HepG2 (cell line): ENCODE data around the gene AFDN. TPM values are rescaled to one million over a fixed set of nuclear protein-coding genes. Genes with fewer than 3 reads are reported as not detected.

ENCODE experiments used
- FOXA1 ChIP-seq, 2 experiments: fragments of 450-650 bp in 1 of 2; sonication (generic) in 1 of 2; formaldehyde crosslinking in 1 of 2; IDR thresholded peaks; 2 replicates each; pipeline versions ENCODE4 v1.4.0 to v1.6.1; 2016 to 2020; ENCODE audit warnings: missing genetic modification reagents in 1 of 2
- GZF1 ChIP-seq: sonication (generic); formaldehyde crosslinking; IDR thresholded peaks from 2 replicates; pipeline ENCODE4 v1.5.1; 2020; ENCODE audit warnings: mild to moderate bottlenecking, missing genetic modification reagents
- IRX3 ChIP-seq: sonication (generic); formaldehyde crosslinking; IDR thresholded peaks from 2 replicates; pipeline ENCODE4 v1.8.1; 2023; ENCODE audit warnings: mild to moderate bottlenecking, low read depth, missing genetic modification reagents, borderline replicate concordance
- KAT8 ChIP-seq: IDR thresholded peaks from 2 replicates; pipeline ENCODE4 v1.6.1; 2016; ENCODE audit warnings: missing genetic modification reagents, missing compliant biosample characterization
- RCOR2 ChIP-seq: IDR thresholded peaks from 2 replicates; pipeline ENCODE4 v1.6.1; 2016; ENCODE audit warnings: missing biosample characterization, missing genetic modification reagents
- REXO4 ChIP-seq: sonication (generic); formaldehyde crosslinking; IDR thresholded peaks from 2 replicates; pipeline ENCODE4 v1.8.0; 2022; ENCODE audit warnings: missing genetic modification reagents, mild to moderate bottlenecking, borderline replicate concordance
- STAT5B ChIP-seq: sonication (generic); formaldehyde crosslinking; IDR thresholded peaks from 2 replicates; pipeline ENCODE4 v1.4.0; 2020; ENCODE audit warnings: missing genetic modification reagents
- TBP ChIP-seq: sonication (generic); formaldehyde crosslinking; IDR thresholded peaks from 2 replicates; pipeline ENCODE4 v1.5.0; 2020; ENCODE audit warnings: missing genetic modification reagents
- XBP1 ChIP-seq: sonication (generic); formaldehyde crosslinking; IDR thresholded peaks from 2 replicates; pipeline ENCODE4 v1.5.0; 2020; ENCODE audit warnings: missing genetic modification reagents
- ZFP82 ChIP-seq: sonication (generic); formaldehyde crosslinking; IDR thresholded peaks from 2 replicates; pipeline ENCODE4 v1.5.1; 2020; ENCODE audit warnings: mild to moderate bottlenecking, missing genetic modification reagents, borderline replicate concordance
- ZFYVE20 ChIP-seq: sonication (generic); formaldehyde crosslinking; IDR thresholded peaks from 2 replicates; pipeline ENCODE4 v1.8.0; 2023; ENCODE audit warnings: low read depth, mild to moderate bottlenecking, moderate library complexity, missing genetic modification reagents, borderline replicate concordance
- ZNF17 ChIP-seq: sonication (generic); formaldehyde crosslinking; IDR thresholded peaks from 2 replicates; pipeline ENCODE4 v1.5.0; 2020; ENCODE audit warnings: mild to moderate bottlenecking, missing genetic modification reagents
- ZNF430 ChIP-seq: sonication (generic); formaldehyde crosslinking; IDR thresholded peaks from 2 replicates; pipeline ENCODE4 v1.9.0; 2021; ENCODE audit warnings: mild to moderate bottlenecking, missing genetic modification reagents
- ZNF446 ChIP-seq: sonication (generic); formaldehyde crosslinking; IDR thresholded peaks from 2 replicates; pipeline ENCODE4 v1.5.0; 2020; ENCODE audit warnings: mild to moderate bottlenecking, missing genetic modification reagents
- ZNF607 ChIP-seq: sonication (generic); formaldehyde crosslinking; IDR thresholded peaks from 2 replicates; pipeline ENCODE4 v1.5.1; 2020; ENCODE audit warnings: missing genetic modification reagents, mild to moderate bottlenecking, borderline replicate concordance
- ZNF674 ChIP-seq: sonication (generic); formaldehyde crosslinking; IDR thresholded peaks from 2 replicates; pipeline ENCODE4 v1.5.0; 2020; ENCODE audit warnings: low read depth, mild to moderate bottlenecking, missing genetic modification reagents
- ZNF768 ChIP-seq: sonication (generic); formaldehyde crosslinking; IDR thresholded peaks from 2 replicates; pipeline ENCODE4 v1.4.0; 2020; ENCODE audit warnings: missing genetic modification reagents
- ZNF878 ChIP-seq: sonication (generic); formaldehyde crosslinking; IDR thresholded peaks from 2 replicates; pipeline ENCODE4 v1.8.1; 2023; ENCODE audit warnings: mild to moderate bottlenecking, missing genetic modification reagents, moderate library complexity
- ZNF879 ChIP-seq: sonication (generic); formaldehyde crosslinking; IDR thresholded peaks from 2 replicates; pipeline ENCODE4 v1.8.1; 2023; ENCODE audit warnings: missing genetic modification reagents
- ZSCAN20 ChIP-seq: sonication (generic); formaldehyde crosslinking; IDR thresholded peaks from 2 replicates; pipeline ENCODE4 v1.4.0; 2020; ENCODE audit warnings: missing genetic modification reagents, mild to moderate bottlenecking, borderline replicate concordance
- ZSCAN9 ChIP-seq: IDR thresholded peaks from 2 replicates; pipeline ENCODE4 v1.6.1; 2016; ENCODE audit warnings: borderline replicate concordance
- polyA plus RNA-seq, 8 experiments: library from polyadenylated mRNA; depleted of rRNA in 3 of 8; stranded (reverse) in 7 of 8; unstranded in 1 of 8; fragments of >200 nt; fragmentation: Illumina TruSeq in 4 of 8; extraction: Trizol in 4 of 8; gene quantifications; 2 replicates each; pipeline versions ENCODE4 v1.2.1 to v1.2.3, GENCODE V29; 2011 to 2016; ENCODE audit warnings: low read depth in 4 of 8, missing spikeins in 1 of 8, mixed read lengths in 1 of 8; ENCODE audit not compliant: insufficient read depth in 1 of 8
- total RNA-seq, 5 experiments: library from RNA; depleted of rRNA; stranded (reverse); fragments of >200 nt; fragmentation: Illumina TruSeq; extraction: Trizol; gene quantifications; 2 replicates each; pipeline ENCODE4 v1.2.3, GENCODE V29; 2016; ENCODE audit warnings: low read depth in 1 of 5
- TF ChIP-seq, protein P1 (sequence below): sonication (generic); formaldehyde crosslinking; IDR thresholded peaks from 2 replicates; pipeline ENCODE4 v1.4.0; 2020; ENCODE audit warnings: low read depth, mild to moderate bottlenecking, missing genetic modification reagents
- TF ChIP-seq, protein P2 (sequence below): sonication (generic); formaldehyde crosslinking; IDR thresholded peaks from 2 replicates; pipeline ENCODE4 v1.8.1; 2023; ENCODE audit warnings: mild to moderate bottlenecking, missing genetic modification reagents
- TF ChIP-seq, protein P3 (sequence below): sonication (generic); formaldehyde crosslinking; IDR thresholded peaks from 2 replicates; pipeline ENCODE4 v1.5.0; 2020; ENCODE audit warnings: missing genetic modification reagents
- TF ChIP-seq, protein P4 (sequence below): sonication (generic); IDR thresholded peaks from 2 replicates; pipeline ENCODE4 v1.6.1; 2016; ENCODE audit warnings: low read depth, borderline replicate concordance
- TF ChIP-seq, protein P5 (sequence below): sonication (generic); formaldehyde crosslinking; IDR thresholded peaks from 2 replicates; pipeline ENCODE4 v1.8.1; 2023; ENCODE audit warnings: missing genetic modification reagents, inconsistent platforms, borderline replicate concordance
- TF ChIP-seq, protein P6 (sequence below): sonication (generic); formaldehyde crosslinking; conservative IDR thresholded peaks from 2 replicates; pipeline ENCODE4 v1.4.0; 2020; ENCODE audit warnings: missing genetic modification reagents

The AFDN gene
- total and polyA plus RNA-seq, 2 of the 13 experiments (the other 11 are each of a cell fraction or from before 2014, with no cell fraction given), result 136 to 151 TPM

DNA sequence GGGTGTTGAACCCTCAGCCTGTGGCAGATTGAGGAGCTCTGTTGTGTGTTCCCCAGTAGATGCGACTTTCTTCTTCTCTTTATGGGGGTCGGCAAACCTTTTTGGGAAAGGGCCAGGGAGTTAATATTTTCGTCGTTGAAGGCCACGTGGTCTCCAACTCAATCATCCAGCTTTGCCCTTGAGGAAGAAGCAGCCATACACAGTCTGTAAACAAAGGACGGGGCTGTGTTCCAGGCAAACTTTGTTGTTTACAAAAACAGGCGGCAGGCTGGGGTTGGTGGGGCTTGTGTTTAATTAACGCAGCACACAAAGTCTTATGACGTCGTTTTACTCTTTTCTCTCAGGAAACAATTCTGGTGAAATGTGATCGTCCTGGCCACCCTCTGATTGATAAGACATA lies 190.9 kb downstream of the AFDN start (continued):
- TF ChIP-seq, protein P1, sequence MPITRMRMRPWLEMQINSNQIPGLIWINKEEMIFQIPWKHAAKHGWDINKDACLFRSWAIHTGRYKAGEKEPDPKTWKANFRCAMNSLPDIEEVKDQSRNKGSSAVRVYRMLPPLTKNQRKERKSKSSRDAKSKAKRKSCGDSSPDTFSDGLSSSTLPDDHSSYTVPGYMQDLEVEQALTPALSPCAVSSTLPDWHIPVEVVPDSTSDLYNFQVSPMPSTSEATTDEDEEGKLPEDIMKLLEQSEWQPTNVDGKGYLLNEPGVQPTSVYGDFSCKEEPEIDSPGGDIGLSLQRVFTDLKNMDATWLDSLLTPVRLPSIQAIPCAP (CRISPR knock-in tag), result no peak
- no peak for TF ChIP-seq ZNF430
- TF ChIP-seq RCOR2 (CRISPR knock-in tag), result no peak
- TF ChIP-seq, protein P2, sequence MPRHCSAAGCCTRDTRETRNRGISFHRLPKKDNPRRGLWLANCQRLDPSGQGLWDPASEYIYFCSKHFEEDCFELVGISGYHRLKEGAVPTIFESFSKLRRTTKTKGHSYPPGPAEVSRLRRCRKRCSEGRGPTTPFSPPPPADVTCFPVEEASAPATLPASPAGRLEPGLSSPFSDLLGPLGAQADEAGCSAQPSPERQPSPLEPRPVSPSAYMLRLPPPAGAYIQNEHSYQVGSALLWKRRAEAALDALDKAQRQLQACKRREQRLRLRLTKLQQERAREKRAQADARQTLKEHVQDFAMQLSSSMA (CRISPR knock-in tag), result no peak
- TF ChIP-seq ZFP82 (CRISPR knock-in tag), result no peak
- TF ChIP-seq ZSCAN20, result no peak
- no peak for TF ChIP-seq TBP (CRISPR knock-in tag)
- TF ChIP-seq KAT8, result no peak
- no peak for TF ChIP-seq ZNF878 (CRISPR knock-in tag)
- TF ChIP-seq IRX3, result no peak
- no peak for TF ChIP-seq ZNF768 (CRISPR knock-in tag)
- TF ChIP-seq GZF1 (CRISPR knock-in tag), result no peak
- no peak for TF ChIP-seq XBP1 (CRISPR knock-in tag)
- TF ChIP-seq ZNF607, result peak; percentile 27; the same call in 1 of the 2 replicates
- TF ChIP-seq, protein P3, sequence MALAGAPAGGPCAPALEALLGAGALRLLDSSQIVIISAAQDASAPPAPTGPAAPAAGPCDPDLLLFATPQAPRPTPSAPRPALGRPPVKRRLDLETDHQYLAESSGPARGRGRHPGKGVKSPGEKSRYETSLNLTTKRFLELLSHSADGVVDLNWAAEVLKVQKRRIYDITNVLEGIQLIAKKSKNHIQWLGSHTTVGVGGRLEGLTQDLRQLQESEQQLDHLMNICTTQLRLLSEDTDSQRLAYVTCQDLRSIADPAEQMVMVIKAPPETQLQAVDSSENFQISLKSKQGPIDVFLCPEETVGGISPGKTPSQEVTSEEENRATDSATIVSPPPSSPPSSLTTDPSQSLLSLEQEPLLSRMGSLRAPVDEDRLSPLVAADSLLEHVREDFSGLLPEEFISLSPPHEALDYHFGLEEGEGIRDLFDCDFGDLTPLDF, result no peak
- TF ChIP-seq REXO4, result no peak
- no peak for TF ChIP-seq ZNF446 (CRISPR knock-in tag)
- no peak for TF ChIP-seq ZNF17 (CRISPR knock-in tag)
- TF ChIP-seq FOXA1 (IDR thresholded peaks at IDR 0.05), result no peak
- TF ChIP-seq FOXA1 (CRISPR knock-in tag; IDR thresholded peaks at IDR 0.05), result peak; percentile 41; the same call in 1 of the 2 replicates
- TF ChIP-seq, protein P4, sequence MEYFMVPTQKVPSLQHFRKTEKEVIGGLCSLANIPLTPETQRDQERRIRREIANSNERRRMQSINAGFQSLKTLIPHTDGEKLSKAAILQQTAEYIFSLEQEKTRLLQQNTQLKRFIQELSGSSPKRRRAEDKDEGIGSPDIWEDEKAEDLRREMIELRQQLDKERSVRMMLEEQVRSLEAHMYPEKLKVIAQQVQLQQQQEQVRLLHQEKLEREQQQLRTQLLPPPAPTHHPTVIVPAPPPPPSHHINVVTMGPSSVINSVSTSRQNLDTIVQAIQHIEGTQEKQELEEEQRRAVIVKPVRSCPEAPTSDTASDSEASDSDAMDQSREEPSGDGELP, result no peak
- TF ChIP-seq, protein P5, sequence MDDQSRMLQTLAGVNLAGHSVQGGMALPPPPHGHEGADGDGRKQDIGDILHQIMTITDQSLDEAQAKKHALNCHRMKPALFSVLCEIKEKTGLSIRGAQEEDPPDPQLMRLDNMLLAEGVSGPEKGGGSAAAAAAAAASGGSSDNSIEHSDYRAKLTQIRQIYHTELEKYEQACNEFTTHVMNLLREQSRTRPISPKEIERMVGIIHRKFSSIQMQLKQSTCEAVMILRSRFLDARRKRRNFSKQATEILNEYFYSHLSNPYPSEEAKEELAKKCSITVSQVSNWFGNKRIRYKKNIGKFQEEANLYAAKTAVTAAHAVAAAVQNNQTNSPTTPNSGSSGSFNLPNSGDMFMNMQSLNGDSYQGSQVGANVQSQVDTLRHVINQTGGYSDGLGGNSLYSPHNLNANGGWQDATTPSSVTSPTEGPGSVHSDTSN (CRISPR knock-in tag), result no peak
- TF ChIP-seq, protein P6, sequence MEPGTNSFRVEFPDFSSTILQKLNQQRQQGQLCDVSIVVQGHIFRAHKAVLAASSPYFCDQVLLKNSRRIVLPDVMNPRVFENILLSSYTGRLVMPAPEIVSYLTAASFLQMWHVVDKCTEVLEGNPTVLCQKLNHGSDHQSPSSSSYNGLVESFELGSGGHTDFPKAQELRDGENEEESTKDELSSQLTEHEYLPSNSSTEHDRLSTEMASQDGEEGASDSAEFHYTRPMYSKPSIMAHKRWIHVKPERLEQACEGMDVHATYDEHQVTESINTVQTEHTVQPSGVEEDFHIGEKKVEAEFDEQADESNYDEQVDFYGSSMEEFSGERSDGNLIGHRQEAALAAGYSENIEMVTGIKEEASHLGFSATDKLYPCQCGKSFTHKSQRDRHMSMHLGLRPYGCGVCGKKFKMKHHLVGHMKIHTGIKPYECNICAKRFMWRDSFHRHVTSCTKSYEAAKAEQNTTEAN, result no peak
- TF ChIP-seq ZSCAN9 (CRISPR knock-in tag), result no peak
- no peak for TF ChIP-seq ZNF879 (CRISPR knock-in tag)
- TF ChIP-seq ZFYVE20 (CRISPR knock-in tag), result no peak
- TF ChIP-seq ZNF674, result no peak
- TF ChIP-seq STAT5B (CRISPR knock-in tag), result no peak
